MCF 10A (cell line): Measurements from ENCODE around the gene RPS6KA2. TPM values are rescaled to one million over a fixed set of nuclear protein-coding genes. Genes with fewer than 3 reads are reported as not detected.

Source experiments
- BruUV-seq: library from RNA; stranded (reverse); fragments of 400-500 nt; replicated peaks from 2 replicates; lab custom pipeline; 2021; lab: Mats Ljungman, UMichigan
- CTCF ChIA-PET: fragments of 300-600 bp; sonication (Branson Sonifier 250); formaldehyde crosslinking; extraction: SDS; loops from one replicate; lab custom pipeline; 2021; ENCODE audit warnings: antibody characterized with exemption, inconsistent platforms; lab: Yijun Ruan, JAX
- POLR2A ChIA-PET: fragments of 300-600, 350-650 bp; sonication (Branson Sonifier 250); formaldehyde crosslinking; extraction: SDS; loops from one replicate; lab custom pipeline; 2020; ENCODE audit warnings: antibody characterized with exemption, inconsistent platforms; lab: Yijun Ruan, JAX
- DNase-seq: peaks from one replicate; pipeline ENCODE4 v3.0.0-alpha.2; 2018; ENCODE audit not compliant: unreplicated experiment
- H3K27ac Mint-ChIP-seq: one replicate; pipeline ENCODE4 v1.8.0; 2022; ENCODE audit warnings: mild to moderate bottlenecking, low read depth, mixed read lengths; ENCODE audit not compliant: unreplicated experiment
- H3K27me3 Mint-ChIP-seq: one replicate; pipeline ENCODE4 v1.8.0; 2022; ENCODE audit warnings: mixed read lengths; ENCODE audit not compliant: insufficient read depth, unreplicated experiment
- H3K36me3 Mint-ChIP-seq: one replicate; pipeline ENCODE4 v1.8.0; 2022; ENCODE audit warnings: mild to moderate bottlenecking, moderate library complexity, mixed read lengths; ENCODE audit not compliant: insufficient read depth, unreplicated experiment
- H3K4me1 Mint-ChIP-seq: one replicate; pipeline ENCODE4 v1.8.0; 2022; ENCODE audit warnings: mixed read lengths; ENCODE audit not compliant: insufficient read depth, unreplicated experiment
- H3K4me3 Mint-ChIP-seq: one replicate; pipeline ENCODE4 v1.8.0; 2022; ENCODE audit warnings: mild to moderate bottlenecking, moderate library complexity, mixed read lengths; ENCODE audit not compliant: unreplicated experiment
- H3K9me3 Mint-ChIP-seq: one replicate; pipeline ENCODE4 v1.8.0; 2022; ENCODE audit warnings: mixed read lengths; ENCODE audit not compliant: unreplicated experiment
- CTCF ChIP-seq: fragments of 200-600 bp; IDR thresholded peaks from one replicate; pipeline ENCODE4 v1.8.0; 2022; ENCODE audit warnings: antibody characterized with exemption, mild to moderate bottlenecking; ENCODE audit not compliant: unreplicated experiment
- intact Hi-C: fragments of 100-400 bp; cut with micrococcal nuclease; formaldehyde crosslinking; loops from 2 replicates; pipeline ENCODE4 v1.14.1; 2022
- total RNA-seq: library from RNA; stranded (reverse); gene quantifications from 2 replicates; pipeline ENCODE4 v1.2.3, GENCODE V29; 2022

The RPS6KA2 gene
- total RNA-seq, 1 experiment from 2014 or later, result 126 TPM

- TF ChIP-seq CTCF, result no peak
- no TSS peak for BruUV-seq
- ChIA-PET CTCF (interaction anchor here (0.7 kb wide), 1 partner anchor 447 kb away, joined by 3 read pairs; no protein-coding TSS in a partner anchor), POLR2A (interaction anchor here (1.0 to 1.3 kb wide), 2 partner anchors 15 to 17 kb away, joined by 3 to 4 read pairs; no protein-coding TSS in a partner anchor)
- H3K27ac Mint-ChIP-seq, result no peak overlapping the region
- no peak for DNase-seq
- intact Hi-C loops, result no loop called here
- H3K4me3 Mint-ChIP-seq, result no peak overlapping the region
- peaks cover 22% of the 10 kb centered on the region for H3K4me1 Mint-ChIP-seq
- no peaks in the 10 kb centered on the region for H3K9me3 Mint-ChIP-seq
- peaks cover 55% of the 10 kb centered on the region for H3K36me3 Mint-ChIP-seq
- H3K27me3 Mint-ChIP-seq, result no peaks in the 10 kb centered on the region
Measured at GRCh38 chr6:166604328-166604727, 22.7 kb downstream of the RPS6KA2 start.

- Mint-ChIP-seq H3K9me3 (no peaks in the 10 kb centered on the region), H3K27ac (no peak overlapping the region), H3K36me3 (peaks cover 54% of the 10 kb centered on the region), H3K4me3 (no peak overlapping the region), H3K4me1 (peaks cover 34% of the 10 kb centered on the region), H3K27me3 (no peaks in the 10 kb centered on the region)
- intact Hi-C loops, result no loop called here
- CTCF ChIA-PET, result interaction anchor here (0.6 kb wide), 1 partner anchor 211 kb away, joined by 3 read pairs; no protein-coding TSS in a partner anchor
- no peak for TF ChIP-seq CTCF
- POLR2A ChIA-PET, result interaction anchor here (1.3 kb wide), 1 partner anchor 16 kb away, joined by 3 read pairs; no protein-coding TSS in a partner anchor
- DNase-seq, result no peak
- no TSS peak for BruUV-seq
Measured at GRCh38 chr6:166603043-166603690, 23.9 kb downstream of the RPS6KA2 start.

- CTCF ChIA-PET, result interaction anchor here (0.6 to 1.0 kb wide), 2 partner anchors 9 to 1257 kb away, joined by 3 read pairs; no protein-coding TSS in a partner anchor
Measured at GRCh38 chr6:166601956-166602355, 25.1 kb downstream of the RPS6KA2 start.

More at GRCh38 chr6:166601956-166602355, 25.1 kb downstream of the RPS6KA2 start:
- peaks cover 46% of the 10 kb centered on the region for H3K4me1 Mint-ChIP-seq
- BruUV-seq, result no TSS peak
- no peak overlapping the region for H3K4me3 Mint-ChIP-seq
- no peaks in the 10 kb centered on the region for H3K27me3 Mint-ChIP-seq
- peaks cover 63% of the 10 kb centered on the region for H3K36me3 Mint-ChIP-seq
- peak overlapping the region; percentile 55 for H3K27ac Mint-ChIP-seq
- TF ChIP-seq CTCF, result no peak
- intact Hi-C loops, result no loop called here
- no peaks in the 10 kb centered on the region for H3K9me3 Mint-ChIP-seq
- no peak for DNase-seq
- POLR2A ChIA-PET, result interaction anchor here (0.7 kb wide), 1 partner anchor 1027 kb away, joined by 3 read pairs; no protein-coding TSS in a partner anchor
